HL-60 (cell line): ENCODE results near the gene NFATC2IP.

Experiments used
- CTCF ChIP-seq: IDR thresholded peaks from one replicate; pipeline ENCODE4 v1.5.1; 2011; ENCODE audit warnings: low read length, control low read depth, inconsistent platforms; ENCODE audit not compliant: insufficient read depth
- POLR2AphosphoS5 ChIP-seq: IDR thresholded peaks from 2 replicates; pipeline ENCODE4 v1.6.1; 2012; ENCODE audit warnings: low read depth

GRCh38 chr16:28935346-28935745 is 15.4 kb upstream of the NFATC2IP start:
- TF ChIP-seq CTCF (no peak), POLR2AphosphoS5 (no peak)
